Neural cell (in vitro differentiated cells): ENCODE measurements around the gene EDARADD.

Experiments
- EP300 ChIP-seq: fragments of 450-650 bp; conservative IDR thresholded peaks from 2 replicates; pipeline ENCODE4 v1.6.1; 2014; ENCODE audit warnings: antibody characterized with exemption, mild to moderate bottlenecking, moderate library complexity; ENCODE audit not compliant: poor library complexity, severe bottlenecking
- TF ChIP-seq, protein P1 (sequence below): fragments of 450-650 bp; IDR thresholded peaks from 2 replicates; pipeline ENCODE4 v1.5.1; 2014; ENCODE audit warnings: antibody characterized with exemption, mild to moderate bottlenecking, moderate library complexity; ENCODE audit not compliant: poor library complexity, severe bottlenecking

GRCh38 chr1:236520445-236521005 is 126.4 kb downstream of the EDARADD start:
- no peak for TF ChIP-seq EP300
- TF ChIP-seq, protein P1, sequence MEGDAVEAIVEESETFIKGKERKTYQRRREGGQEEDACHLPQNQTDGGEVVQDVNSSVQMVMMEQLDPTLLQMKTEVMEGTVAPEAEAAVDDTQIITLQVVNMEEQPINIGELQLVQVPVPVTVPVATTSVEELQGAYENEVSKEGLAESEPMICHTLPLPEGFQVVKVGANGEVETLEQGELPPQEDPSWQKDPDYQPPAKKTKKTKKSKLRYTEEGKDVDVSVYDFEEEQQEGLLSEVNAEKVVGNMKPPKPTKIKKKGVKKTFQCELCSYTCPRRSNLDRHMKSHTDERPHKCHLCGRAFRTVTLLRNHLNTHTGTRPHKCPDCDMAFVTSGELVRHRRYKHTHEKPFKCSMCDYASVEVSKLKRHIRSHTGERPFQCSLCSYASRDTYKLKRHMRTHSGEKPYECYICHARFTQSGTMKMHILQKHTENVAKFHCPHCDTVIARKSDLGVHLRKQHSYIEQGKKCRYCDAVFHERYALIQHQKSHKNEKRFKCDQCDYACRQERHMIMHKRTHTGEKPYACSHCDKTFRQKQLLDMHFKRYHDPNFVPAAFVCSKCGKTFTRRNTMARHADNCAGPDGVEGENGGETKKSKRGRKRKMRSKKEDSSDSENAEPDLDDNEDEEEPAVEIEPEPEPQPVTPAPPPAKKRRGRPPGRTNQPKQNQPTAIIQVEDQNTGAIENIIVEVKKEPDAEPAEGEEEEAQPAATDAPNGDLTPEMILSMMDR: no peak
